ENCODE measurements around the gene B3GNT7. TPM values are rescaled to one million over a fixed set of nuclear protein-coding genes. Genes with fewer than 3 reads are reported as not detected.

The B3GNT7 gene
- total RNA-seq, 1 experiment from 2014 or later = 6.1 TPM

- H3K27ac ChIP-seq (ENCODE audit: low read depth, low read length) = no peak overlapping the region
- no peaks in the 10 kb centered on the region for H3K9me2 ChIP-seq (ENCODE audit: insufficient read depth)
- intact Hi-C loops (cut with micrococcal nuclease) = no loop called here
- no peaks in the 10 kb centered on the region for H3K36me3 ChIP-seq (ENCODE audit: control insufficient read depth in 1 of 2, insufficient read depth in 2 of 2, low read length in 2 of 2)
- ATAC-seq (no peak), DNase-seq (ENCODE audit: low read depth, low spot score) (no peak)
- H3K9me3 ChIP-seq (ENCODE audit: control insufficient read depth in 1 of 2, insufficient read depth in 1 of 2, low read depth in 1 of 2, low read length in 2 of 2) = peaks cover 3 to 14% of the 10 kb centered on the region in 2 experiments; a peak in 1 of 4 replicates
- no peaks in the 10 kb centered on the region for H3K27me3 ChIP-seq (ENCODE audit: insufficient read depth, low read length)
- H3K4me3 ChIP-seq (replicated peaks in 1 of 2; ENCODE audit: low read depth in 1 of 2, low read length in 2 of 2) = no peak overlapping the region
- ChIA-PET POLR2A (interaction anchor here (0.7 kb wide), 1 partner anchor 1515 kb away, joined by 3 read pairs; no protein-coding TSS in a partner anchor), CTCF (no interaction called here), RAD21 (ENCODE audit: low non-redundant PET in 1 of 2, low total read pairs in 2 of 2, uncharacterized antibody in 2 of 2, unreplicated experiment in 2 of 2) (no interaction called here)
- no TSS peak for BruUV-seq (replicated peaks)
- no peaks in the 10 kb centered on the region for H3K79me2 ChIP-seq (ENCODE audit: insufficient read depth, low read length)
- no peak overlapping the region for H2AFZ ChIP-seq (ENCODE audit: low read depth, low read length, poor library complexity, severe bottlenecking)
- no peak overlapping the region for H3K9ac ChIP-seq (ENCODE audit: low read length)
- no peaks in the 10 kb centered on the region for H4K20me1 ChIP-seq (ENCODE audit: insufficient read depth)
- H3K4me2 ChIP-seq (ENCODE audit: low read length) = no peak overlapping the region
- no peaks in the 10 kb centered on the region for H3K4me1 ChIP-seq (ENCODE audit: control insufficient read depth in 1 of 2, insufficient read depth in 2 of 2, low read length in 2 of 2)
- no peak for TF ChIP-seq CEBPB (IDR thresholded peaks at IDR 0.05; ENCODE audit: low read depth)
- no peak for TF ChIP-seq POLR2AphosphoS5 (IDR thresholded peaks at IDR 0.05; ENCODE audit: low read depth, low read length)
- no peak for TF ChIP-seq ELF1 (IDR thresholded peaks at IDR 0.05; ENCODE audit: borderline replicate concordance, low read depth)
- TF ChIP-seq CTCF (IDR thresholded peaks at IDR 0.05 in 2 of 3, conservative IDR thresholded peaks at IDR 0.05 in 1 of 3; ENCODE audit: borderline replicate concordance in 1 of 3, insufficient read depth in 1 of 3, low read depth in 2 of 3, low read length in 2 of 3) = no peak
- TF ChIP-seq JUND (IDR thresholded peaks at IDR 0.05) = no peak
- TF ChIP-seq CBX3 (IDR thresholded peaks at IDR 0.05; ENCODE audit: low read depth) = no peak
- TF ChIP-seq ZFX (IDR thresholded peaks at IDR 0.05) = no peak
- TF ChIP-seq SIN3A (IDR thresholded peaks at IDR 0.05; ENCODE audit: low read depth) = no peak
- TF ChIP-seq POLR2A (IDR thresholded peaks at IDR 0.05; ENCODE audit: borderline replicate concordance, extremely low read depth, insufficient read depth, insufficient read length) = no peak
- TF ChIP-seq TCF7L2 (IDR thresholded peaks at IDR 0.05; ENCODE audit: borderline replicate concordance, extremely low read depth, insufficient read depth, insufficient read length) = no peak
- no peak for TF ChIP-seq FOSL1 (IDR thresholded peaks at IDR 0.05; ENCODE audit: low read depth)
- TF ChIP-seq RAD21 (IDR thresholded peaks at IDR 0.05; ENCODE audit: low read depth) = no peak
- no peak for TF ChIP-seq MAX (IDR thresholded peaks at IDR 0.05)
- TF ChIP-seq EZH2 (IDR thresholded peaks at IDR 0.05) = no peak
- TF ChIP-seq REST (IDR thresholded peaks at IDR 0.05; ENCODE audit: low read depth) = no peak
Observed at GRCh38 chr2:231433990-231434389, 38.5 kb downstream of the B3GNT7 start.
